GM18873 (cell line): ENCODE measurements around the gene SPAG16.
"Not testable (repeated sequence)": the region's sequence is repeated elsewhere in the genome, so short reads cannot be mapped to it uniquely, and the experiment has no call there.

Source experiments
- ATAC-seq: cut with Tn5 transposase; IDR thresholded peaks from one replicate; pipeline ENCODE4 v1.9.1; 2021; ENCODE audit warnings: mild to moderate bottlenecking, moderate library complexity, moderate number of reproducible peaks; ENCODE audit not compliant: unreplicated experiment, low FRiP score

The SPAG16 gene

DNA sequence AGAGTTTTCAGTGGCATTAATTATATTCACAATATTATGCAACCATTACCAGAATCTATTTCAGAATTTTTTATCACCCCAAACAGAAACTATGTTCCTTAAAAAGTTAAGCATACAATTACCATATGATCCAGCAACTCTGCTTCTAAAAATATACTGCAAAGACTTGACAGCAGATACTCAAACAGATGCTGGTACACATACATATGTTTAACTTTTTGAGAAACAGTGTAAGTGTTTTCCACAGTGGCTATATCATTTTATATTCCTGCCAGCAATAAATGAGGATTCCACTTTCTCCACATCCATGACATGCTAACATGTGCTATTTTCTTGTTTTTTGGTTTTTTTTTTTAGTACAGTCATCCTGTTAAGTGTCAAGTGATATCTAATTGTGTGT lies 687.3 kb downstream of the SPAG16 start:
- ATAC-seq = no peak

GRCh38 chr2:213980883-213981282 lies 696.6 kb downstream of the SPAG16 start:
- no peak for ATAC-seq

DNA sequence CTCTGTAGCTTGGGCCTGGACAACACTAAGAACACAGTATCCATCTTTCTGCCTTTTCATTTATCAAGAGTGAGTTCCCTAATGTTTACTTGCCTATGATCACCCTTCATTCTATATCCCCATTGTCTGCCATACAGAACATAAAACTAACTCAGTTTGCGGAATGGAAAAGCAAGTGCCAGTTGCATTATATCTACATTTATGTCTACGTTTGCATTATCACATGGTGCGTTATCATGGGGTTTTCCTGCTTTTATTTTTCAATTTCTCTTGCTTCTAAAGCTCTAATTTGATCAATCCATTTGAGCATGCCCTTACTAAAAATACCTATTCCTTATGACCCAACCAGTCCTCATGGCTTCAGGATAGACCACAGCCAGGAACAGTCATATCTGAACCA lies 704.9 kb downstream of the SPAG16 start:
- no peak for ATAC-seq

- ATAC-seq = no peak
These were observed 707.3 kb downstream of the SPAG16 start for GRCh38 chr2:213991453-213992108.

DNA sequence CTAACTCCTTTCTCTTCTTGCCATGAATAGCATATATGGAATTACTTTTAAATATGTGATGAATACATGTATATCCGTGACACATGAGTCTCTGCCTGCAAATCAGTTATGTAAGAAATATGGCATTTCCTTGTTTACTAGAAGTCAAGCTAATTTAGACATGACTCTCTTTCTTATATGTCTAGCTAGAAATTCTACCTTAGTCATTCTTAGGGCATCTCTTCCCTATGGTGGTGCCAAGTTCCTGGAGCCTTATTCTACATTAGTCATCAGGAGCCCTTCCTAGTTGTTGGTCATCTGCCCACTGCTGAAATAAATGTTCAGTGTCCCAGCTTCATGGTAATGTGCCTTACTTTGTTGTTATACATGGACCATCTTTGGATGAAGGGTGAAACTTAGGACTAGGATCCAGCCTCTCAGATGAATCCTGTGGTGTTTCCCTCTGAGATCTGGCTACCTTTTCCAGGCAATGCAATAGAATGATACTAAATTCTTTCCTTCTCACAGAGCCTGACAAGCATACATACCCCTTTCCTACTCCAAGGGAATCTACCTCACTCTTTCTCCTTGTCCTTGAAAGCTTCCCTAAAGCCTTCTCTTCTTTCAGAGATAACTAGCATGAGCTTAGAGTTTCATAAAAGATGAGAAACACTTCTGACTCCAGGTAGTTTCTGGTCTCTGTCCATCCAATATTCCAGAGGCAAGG lies 711.3 kb downstream of the SPAG16 start:
- no peak for ATAC-seq

DNA sequence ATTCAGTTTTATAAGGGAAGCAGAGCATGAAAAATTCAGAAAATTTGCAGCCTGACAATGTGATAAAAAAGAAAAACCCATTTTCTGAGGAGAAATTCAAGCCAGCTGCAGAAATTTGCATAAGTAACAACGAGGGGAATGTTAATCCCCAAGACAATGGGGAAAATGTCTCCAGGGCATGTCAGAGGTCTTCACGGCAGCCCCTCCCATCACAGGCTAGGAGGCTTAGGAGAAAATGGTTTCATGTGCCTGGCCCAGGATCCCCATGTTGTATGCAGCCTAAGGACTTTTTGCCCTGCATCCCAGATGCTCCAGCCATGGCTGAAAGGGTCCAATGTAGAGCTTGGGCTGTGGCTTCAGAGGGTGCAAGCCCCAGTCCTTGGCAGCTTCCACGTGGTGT lies 714.7 kb downstream of the SPAG16 start:
- ATAC-seq = not testable (repeated sequence)

GRCh38 chr2:214004463-214004862 lies 720.2 kb downstream of the SPAG16 start:
- no peak for ATAC-seq

- ATAC-seq = no peak
These were observed 721.1 kb downstream of the SPAG16 start for GRCh38 chr2:214005337-214005736.

GRCh38 chr2:214006601-214007000 lies 722.3 kb downstream of the SPAG16 start:
- no peak for ATAC-seq

GRCh38 chr2:214011676-214012075 lies 727.4 kb downstream of the SPAG16 start:
- ATAC-seq = no peak

- ATAC-seq = no peak
These were observed 730.4 kb downstream of the SPAG16 start for GRCh38 chr2:214014551-214015220.

DNA sequence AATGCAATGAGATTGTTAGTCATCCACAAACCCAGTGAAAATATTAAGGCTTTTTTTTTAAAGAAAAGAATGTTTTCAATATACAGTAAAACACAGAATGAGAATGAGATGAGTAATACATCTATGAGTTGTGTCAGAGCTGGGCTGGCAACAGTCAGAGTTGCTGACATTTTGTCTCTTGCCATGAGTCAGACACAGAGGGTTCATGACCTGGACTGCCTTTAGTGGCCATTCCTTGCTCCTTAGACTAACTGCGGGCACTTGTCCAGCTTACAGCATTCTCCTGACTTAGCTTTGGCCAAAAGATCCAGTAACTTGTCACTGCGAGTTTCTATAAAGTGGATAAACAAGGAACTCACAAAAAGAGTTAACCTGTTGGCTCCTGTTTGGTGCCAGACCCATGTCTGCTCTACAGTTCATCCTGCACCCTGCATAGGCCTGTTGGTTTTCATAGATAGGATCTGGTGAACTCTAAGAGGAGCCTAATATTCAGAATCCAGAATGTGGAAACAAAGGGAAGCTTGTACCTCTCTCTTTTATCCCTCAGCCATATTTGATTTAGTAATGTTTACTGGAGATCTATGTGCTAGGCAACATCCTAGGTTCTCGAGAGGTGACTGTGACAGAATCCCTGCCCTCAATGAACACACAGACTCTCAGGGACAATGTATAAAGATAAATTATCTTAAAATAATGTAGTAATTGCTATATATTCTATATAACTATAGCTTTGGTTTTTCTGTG lies 735.1 kb downstream of the SPAG16 start:
- ATAC-seq = no peak

DNA sequence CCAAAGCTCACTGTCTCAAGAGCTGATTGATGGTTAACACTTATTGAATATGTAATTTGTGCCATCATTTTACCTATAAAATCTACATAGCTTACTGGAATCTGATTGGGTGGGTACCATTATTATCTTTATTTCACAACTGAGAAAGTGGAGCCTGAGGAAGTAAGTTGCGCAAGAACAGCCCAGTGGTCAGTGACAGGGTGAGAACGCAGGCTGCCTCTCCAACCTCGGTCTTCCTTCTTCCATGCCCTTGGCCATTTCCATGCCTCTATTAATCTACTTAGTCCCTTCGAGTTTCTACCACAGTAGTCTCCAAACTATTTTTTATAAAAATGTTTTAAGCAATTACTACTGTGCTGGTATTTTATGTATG lies 735.7 kb downstream of the SPAG16 start:
- no peak for ATAC-seq

DNA sequence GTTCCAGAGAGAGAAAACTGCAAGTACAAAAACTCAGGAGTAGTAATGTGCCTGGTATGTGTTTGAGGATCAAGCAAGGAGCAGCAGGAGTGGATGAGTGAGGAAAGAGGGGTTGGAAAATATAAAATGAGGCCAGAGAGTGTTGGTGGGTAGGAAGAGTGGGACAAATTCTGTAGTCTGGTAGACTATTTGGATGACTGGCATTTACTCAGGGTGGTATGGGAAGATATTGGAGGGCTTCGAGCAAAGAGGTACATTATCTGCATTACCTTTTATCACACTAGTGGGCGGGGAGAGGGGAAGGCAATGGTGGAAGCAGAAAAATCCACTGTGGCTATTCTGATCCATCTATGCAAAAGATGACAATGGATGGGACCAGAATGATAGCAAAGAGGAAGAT lies 744.9 kb downstream of the SPAG16 start:
- no peak for ATAC-seq

- no peak for ATAC-seq
These were observed 747.3 kb downstream of the SPAG16 start for GRCh38 chr2:214031566-214031965.

GRCh38 chr2:214034417-214034816 lies 750.2 kb downstream of the SPAG16 start:
- ATAC-seq = no peak

- no peak for ATAC-seq
These were observed 751.0 kb downstream of the SPAG16 start for GRCh38 chr2:214035091-214035852.

DNA sequence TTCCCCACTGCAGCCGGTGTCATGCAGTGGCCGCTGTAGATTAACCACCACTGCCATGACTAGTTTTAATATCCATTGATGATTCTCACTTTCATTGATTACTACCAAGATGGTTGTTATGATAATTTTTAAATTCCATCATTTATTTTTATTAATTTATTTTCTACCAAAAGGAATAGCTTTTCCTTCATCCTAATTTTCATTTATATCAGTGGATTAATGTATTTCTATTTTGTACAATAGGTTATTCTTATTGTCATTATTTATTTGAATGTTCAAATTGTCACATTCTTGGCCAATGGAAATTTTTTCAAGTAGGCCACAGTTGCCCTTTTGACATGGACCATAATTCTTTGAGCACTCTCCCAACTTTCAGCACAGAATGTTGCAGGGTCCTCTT lies 751.7 kb downstream of the SPAG16 start:
- ATAC-seq = no peak

DNA sequence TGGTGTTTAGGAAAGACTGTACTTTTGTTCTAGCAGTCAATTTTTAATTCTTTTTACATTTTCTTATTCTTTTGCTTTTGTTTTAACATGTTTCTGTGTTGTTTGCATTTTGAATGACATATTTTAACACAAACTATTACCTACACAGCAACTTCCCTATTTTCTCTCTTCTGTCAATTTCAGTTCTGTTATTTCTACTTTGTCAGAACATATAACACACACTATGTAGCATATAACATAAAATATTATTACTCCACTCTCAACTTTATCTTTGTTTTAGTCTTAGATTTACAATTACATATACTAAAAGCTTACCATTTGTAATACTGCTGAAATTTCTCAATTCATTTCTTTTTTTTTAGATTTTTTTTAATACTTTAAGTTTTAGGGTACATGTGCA lies 753.9 kb downstream of the SPAG16 start:
- no peak for ATAC-seq

GRCh38 chr2:214050731-214051130 lies 766.5 kb downstream of the SPAG16 start:
- no peak for ATAC-seq
